ENCODE data around the gene BCL11A. TPM values are rescaled to one million over a fixed set of nuclear protein-coding genes. Genes with fewer than 3 reads are reported as not detected.

BCL11A gene
- total RNA-seq, 1 experiment from 2014 or later: 91.4 TPM

GRCh38 chr2:60509066-60509465 lies 44.4 kb downstream of the BCL11A start:
- Histone ChIP-seq H2BK20ac (ENCODE audit: low read depth, low read length, poor library complexity, severe bottlenecking) (no peak overlapping the region), H3T11ph (ENCODE audit: low read length) (no peak overlapping the region), H4K8ac (replicated peaks; ENCODE audit: insufficient read length, low read depth, low read length) (no peak overlapping the region), H2AFZ (ENCODE audit: low read length) (no peak overlapping the region), H3K14ac (ENCODE audit: insufficient read depth, low read length) (no peak overlapping the region), H2BK5ac (ENCODE audit: insufficient read length, low read length) (no peak overlapping the region), H3K23me2 (ENCODE audit: insufficient read length, low read depth, low read length, poor library complexity, severe bottlenecking) (peaks cover 4% of the 10 kb centered on the region), H3K4ac (ENCODE audit: low read depth, low read length) (no peak overlapping the region), H3K56ac (ENCODE audit: insufficient read length, low read depth, low read length) (no peak overlapping the region), H3K9me3 (ENCODE audit: control insufficient read depth, low read depth, low read length) (no peaks in the 10 kb centered on the region), H3K79me2 (ENCODE audit: insufficient read depth, low read length) (peaks cover 24% of the 10 kb centered on the region; the same call in 1 of the 2 replicates), H3K18ac (ENCODE audit: insufficient read length, low read depth, low read length) (no peak overlapping the region), H3K79me1 (ENCODE audit: insufficient read depth, low read depth, low read length, poor library complexity, severe bottlenecking) (peaks cover 16% of the 10 kb centered on the region), H3K9ac (ENCODE audit: extremely low read depth, insufficient read length, low read length) (no peak overlapping the region), H2BK15ac (ENCODE audit: low read depth, low read length) (no peak overlapping the region), H2BK120ac (ENCODE audit: low read depth, low read length, poor library complexity, severe bottlenecking) (no peak overlapping the region), H3K27ac (ENCODE audit: insufficient read length, low read depth, low read length) (no peak overlapping the region), H4K91ac (ENCODE audit: insufficient read length, low read depth, low read length) (no peak overlapping the region), H4K20me1 (ENCODE audit: control insufficient read depth, insufficient read depth, insufficient read length) (no peaks in the 10 kb centered on the region), H3K23ac (ENCODE audit: insufficient read length, low read depth, low read length) (no peak overlapping the region), H2AK5ac (ENCODE audit: insufficient read length, low read length) (no peak overlapping the region), H3K4me2 (ENCODE audit: insufficient read depth, insufficient read length, low read length) (no peak overlapping the region), H4K5ac (ENCODE audit: insufficient read length, low read depth, low read length) (no peak overlapping the region), H2BK12ac (ENCODE audit: insufficient read length, low read depth, low read length) (no peak overlapping the region), H3K4me1 (ENCODE audit: insufficient read depth, low read length) (peaks cover 35% of the 10 kb centered on the region), H3K27me3 (ENCODE audit: insufficient read depth, low read length) (no peaks in the 10 kb centered on the region)
- Mint-ChIP-seq H3K9me3 (no peaks in the 10 kb centered on the region), H3K4me3 (no peak overlapping the region), H3K4me1 (peaks cover 93 to 98% of the 10 kb centered on the region in 2 experiments), H3K27ac (peak overlapping the region in 2 of 3 experiments; percentile 34 to 80; a peak in 3 of 7 replicates), H3K27me3 (ENCODE audit: low read depth) (no peaks in the 10 kb centered on the region), H3K36me3 (ENCODE audit: insufficient read depth in 1 of 3, low read depth in 3 of 3) (peaks cover 4 to 22% (median 17%) of the 10 kb centered on the region in 3 experiments; a peak in 6 of 7 replicates)
- no peak for DNase-seq
- no CpG with 5 or more reads among the region's 8 CpGs for WGBS (ENCODE audit: extremely low coverage, insufficient read length, low lambda C conversion rate)
- no peak for TF ChIP-seq CTCF (conservative IDR thresholded peaks at IDR 0.05)
